ENCODE measurements around the gene KCNE3. TPM values are rescaled to one million over a fixed set of nuclear protein-coding genes. Genes with fewer than 3 reads are reported as not detected.

KCNE3 gene
- polyA plus RNA-seq, 1 donor from 2014 or later, result not detected

Other genes with a start within 250 kb of the KCNE3 start
- gene P4HA3, start 155.9 kb downstream of the KCNE3 start, polyA plus RNA-seq, result not detected
- 5.2 TPM for gene PGM2L1, start 69.1 kb downstream of the KCNE3 start, polyA plus RNA-seq
- gene LIPT2, start 26.2 kb upstream of the KCNE3 start, polyA plus RNA-seq, result 15.6 TPM
- gene POLD3, start 125.0 kb upstream of the KCNE3 start, polyA plus RNA-seq, result 14.0 TPM